Peyer's patch (tissue), 4 donors: ENCODE results near the gene TK2. TPM values are rescaled to one million over a fixed set of nuclear protein-coding genes. Genes with fewer than 3 reads are reported as not detected.
"Not testable (repeated sequence)": the region's sequence is repeated elsewhere in the genome, so short reads cannot be mapped to it uniquely, and the experiment has no call there.

Experiments used
- DNase-seq, 3 donors: peaks; one replicate each; pipeline ENCODE4 v3.0.0-alpha.2; 2017 to 2019
- H3K27ac ChIP-seq, 4 donors: fragments of 200-600 bp; sonication (generic); one replicate each; pipeline ENCODE4 v1.5.1; 2016 to 2019
- H3K27me3 ChIP-seq, 2 donors: fragments of 200-600 bp; sonication (generic); one replicate each; pipeline ENCODE4 v1.5.1; 2019
- H3K36me3 ChIP-seq, 3 donors: fragments of 200-600 bp; sonication (generic); one replicate each; pipeline ENCODE4 v1.5.1; 2016 to 2019
- H3K4me1 ChIP-seq, 4 donors: fragments of 200-600 bp; sonication (generic); one replicate each; pipeline ENCODE4 v1.5.1; 2016 to 2019
- H3K4me3 ChIP-seq, 4 donors: fragments of 200-600 bp; sonication (generic); 1 replicate in 3 of 4; 2 replicates in 1 of 4; pipeline ENCODE4 v1.5.1; 2016 to 2019; ENCODE audit warnings: mild to moderate bottlenecking in 1 of 4
- H3K9me3 ChIP-seq, 4 donors: fragments of 200-600 bp; sonication (generic); one replicate each; pipeline ENCODE4 v1.5.1; 2016 to 2019; ENCODE audit warnings: mild to moderate bottlenecking in 1 of 4
- CTCF ChIP-seq, 6 experiments: fragments of 450-650 bp in 4 of 6; fragments of 200-600 bp in 2 of 6; sonication (generic) in 1 of 6; IDR thresholded peaks; one replicate each; pipeline ENCODE4 v1.5.1; 2017 to 2019; ENCODE audit warnings: antibody characterized with exemption in 6 of 6, mild to moderate bottlenecking in 3 of 6, moderate library complexity in 1 of 6
- POLR2A ChIP-seq, 2 donors: fragments of 450-650 bp; IDR thresholded peaks; one replicate each; pipeline ENCODE4 v1.5.1; 2017; ENCODE audit warnings: antibody characterized with exemption in 2 of 2, mild to moderate bottlenecking in 2 of 2, moderate library complexity in 2 of 2
- total RNA-seq, 4 donors: library from RNA; depleted of rRNA; stranded (reverse); fragments of >200 nt; gene quantifications; one replicate each; pipeline ENCODE4 v1.1.0, GENCODE V29; 2016

Gene TK2
- 10 to 100 TPM; 22.8 to 33.1 (median 27.1) TPM for total RNA-seq

- no peaks in the 10 kb centered on the region for H3K36me3 ChIP-seq
- no peaks in the 10 kb centered on the region for H3K9me3 ChIP-seq
- peak within 1 kb of the TSS; percentile 50 to 76 (median 68) for H3K4me3 ChIP-seq
- DNase-seq: peak; percentile 71 to 83 (median 81)
- peak within 1 kb of the TSS; percentile 77 to 96 (median 90) for H3K27ac ChIP-seq
- TF ChIP-seq CTCF (IDR thresholded peaks at IDR 0.05): peak in 4 of 6 experiments; percentile 15 to 32 (median 26)
- TF ChIP-seq POLR2A (IDR thresholded peaks at IDR 0.05): peak; percentile 45 to 67
- peaks cover 3 to 30% (median 11%) of the 10 kb centered on the region in 4 donors for H3K4me1 ChIP-seq
- H3K27me3 ChIP-seq: no peaks in the 10 kb centered on the region
Measured at GRCh38 chr16:66549284-66550131, at the start of gene TK2. Gene TK2, minus strand, starts transcription at chr16:66550122. Its CDS starts 61 bp downstream, at chr16:66550061.

GRCh38 chr16:66598111-66598510 is 48.2 kb upstream of the TK2 start:
- TF ChIP-seq POLR2A (IDR thresholded peaks at IDR 0.05) (no peak), CTCF (IDR thresholded peaks at IDR 0.05) (no peak)
- Histone ChIP-seq H3K4me1 (peaks cover 0 to under 1% (median 0%) of the 10 kb centered on the region in 4 donors), H3K4me3 (no peak overlapping the region), H3K27me3 (no peaks in the 10 kb centered on the region), H3K36me3 (no peaks in the 10 kb centered on the region), H3K27ac (no peak overlapping the region), H3K9me3 (peaks cover 0 to 10% (median 0%) of the 10 kb centered on the region in 4 donors)
- no peak for DNase-seq

DNA sequence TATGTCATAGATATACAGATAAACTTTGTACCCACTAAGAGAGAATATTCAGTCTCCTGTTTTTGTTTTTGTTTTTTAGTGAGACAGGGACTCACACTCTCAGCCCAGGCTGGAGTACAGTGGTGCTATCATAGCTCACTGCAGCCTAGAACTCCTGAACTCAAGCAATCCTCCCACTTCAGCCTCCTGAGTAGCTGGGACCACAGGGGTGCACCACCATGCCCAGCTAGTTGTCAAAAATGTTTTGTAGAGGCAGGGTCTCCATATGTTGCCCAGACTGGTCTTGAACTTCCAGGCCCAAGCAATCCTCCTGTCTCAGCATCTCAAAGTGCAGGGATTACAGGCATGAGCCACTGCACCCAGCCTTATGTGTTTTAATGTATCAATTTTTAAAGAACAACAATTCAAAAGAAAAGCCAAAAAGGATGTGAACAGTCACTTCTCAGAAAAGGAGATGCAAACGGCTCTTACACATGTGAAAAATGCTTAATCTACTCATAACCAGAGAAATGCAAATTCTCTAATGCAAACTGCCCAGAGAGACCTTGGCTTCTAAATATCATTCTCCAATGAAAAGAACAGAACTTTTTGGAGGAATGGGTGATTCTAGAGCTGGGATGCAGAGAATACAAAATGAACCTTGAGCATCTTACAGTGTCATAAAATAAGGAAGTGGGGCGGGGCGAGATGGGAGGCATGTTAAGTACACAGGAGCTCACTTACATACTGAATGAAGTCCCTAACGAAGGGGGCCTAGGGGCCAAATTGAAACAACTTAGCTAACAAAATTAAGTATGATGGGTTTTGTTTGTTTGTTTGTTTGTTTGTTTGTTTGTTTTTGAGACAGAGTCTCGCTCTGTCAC is 47.3 kb upstream of the TK2 start:
- H3K4me1 ChIP-seq: no peaks in the 10 kb centered on the region
- DNase-seq: peak in 1 of 3 donors; percentile 41
- TF ChIP-seq POLR2A (IDR thresholded peaks at IDR 0.05) (no peak), CTCF (IDR thresholded peaks at IDR 0.05) (no peak)

DNA sequence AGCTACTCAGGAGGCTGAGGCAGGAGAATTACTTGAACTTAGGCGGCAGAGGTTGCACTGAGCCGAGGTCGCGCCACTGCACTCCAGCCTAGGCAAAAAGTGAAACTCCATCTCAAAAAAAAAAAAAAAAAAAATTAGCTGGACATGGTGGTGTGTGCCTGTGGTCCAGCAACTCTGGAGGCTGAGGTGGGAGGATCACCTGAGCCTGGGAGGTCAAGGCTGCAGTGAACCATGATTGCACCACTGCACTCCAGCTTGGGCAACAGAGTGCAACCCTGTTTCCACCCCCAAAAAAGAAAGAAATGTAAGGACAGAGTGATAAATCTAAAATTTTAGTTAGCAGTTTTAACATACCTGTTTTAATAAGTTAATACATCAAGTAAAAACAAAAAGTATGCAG is 46.6 kb upstream of the TK2 start:
- not testable (repeated sequence) for H3K27me3 ChIP-seq, H3K9me3 ChIP-seq, H3K27ac ChIP-seq, DNase-seq, H3K4me3 ChIP-seq, H3K4me1 ChIP-seq, H3K36me3 ChIP-seq

More for the DNA sequence above, 47.3 kb upstream of the TK2 start:
- H3K27ac ChIP-seq: no peak overlapping the region
- H3K36me3 ChIP-seq: no peaks in the 10 kb centered on the region
- H3K9me3 ChIP-seq: peaks cover 0 to 10% (median 0%) of the 10 kb centered on the region in 4 donors
- H3K27me3 ChIP-seq: no peaks in the 10 kb centered on the region
- H3K4me3 ChIP-seq: no peak overlapping the region

DNA sequence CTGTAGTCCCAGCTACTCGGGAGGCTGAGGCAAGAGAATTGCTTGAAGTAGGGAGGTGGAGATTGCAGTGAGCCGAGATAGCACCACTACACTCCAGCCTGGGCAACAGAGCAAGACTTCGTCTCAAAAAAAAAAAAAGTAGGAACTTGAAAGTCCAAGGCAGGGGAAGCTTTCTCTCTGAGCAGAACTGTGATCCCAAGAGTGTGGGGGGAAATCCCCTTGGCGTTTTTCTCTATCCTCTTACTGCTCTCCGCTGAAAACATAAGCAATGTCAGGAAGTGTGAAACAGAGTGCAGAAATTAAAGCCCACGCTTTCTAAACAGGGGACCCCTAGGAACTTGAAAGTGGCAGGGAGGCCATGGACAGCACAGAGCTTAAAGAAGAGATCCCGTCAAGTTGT is 44.8 kb upstream of the TK2 start:
- no peaks in the 10 kb centered on the region for H3K4me1 ChIP-seq
- H3K36me3 ChIP-seq: no peaks in the 10 kb centered on the region
- no peak overlapping the region for H3K27ac ChIP-seq
- H3K9me3 ChIP-seq: no peaks in the 10 kb centered on the region
- no peaks in the 10 kb centered on the region for H3K27me3 ChIP-seq
- H3K4me3 ChIP-seq: no peak overlapping the region
- no peak for DNase-seq
- TF ChIP-seq POLR2A (IDR thresholded peaks at IDR 0.05) (no peak), CTCF (IDR thresholded peaks at IDR 0.05) (no peak)

DNA sequence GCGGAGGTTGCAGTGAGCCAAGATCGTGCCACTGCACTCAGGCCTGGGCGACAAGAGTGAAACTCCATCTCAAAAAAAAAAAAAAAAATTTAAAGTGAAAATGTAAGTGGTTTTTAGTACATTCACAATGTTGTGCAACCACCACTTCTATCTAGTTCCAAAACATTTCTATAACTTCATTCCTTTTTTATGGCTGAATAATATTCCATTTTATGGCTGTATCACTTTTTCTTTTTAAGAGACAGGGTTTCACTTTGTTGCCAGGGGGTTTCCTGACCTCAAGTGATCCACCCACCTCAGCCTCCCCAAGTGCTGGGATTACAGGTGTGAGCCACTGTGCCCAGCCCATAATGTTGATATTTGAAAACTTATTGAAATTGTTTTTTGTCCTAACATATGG is 42.9 kb upstream of the TK2 start:
- Histone ChIP-seq H3K27ac (no peak overlapping the region), H3K4me3 (no peak overlapping the region), H3K4me1 (no peaks in the 10 kb centered on the region), H3K27me3 (no peaks in the 10 kb centered on the region), H3K9me3 (no peaks in the 10 kb centered on the region), H3K36me3 (no peaks in the 10 kb centered on the region)
- DNase-seq: no peak
- no peak for TF ChIP-seq POLR2A (IDR thresholded peaks at IDR 0.05)
- no peak for TF ChIP-seq CTCF (IDR thresholded peaks at IDR 0.05)
